K562 (cell line): ENCODE measurements around the gene NUDT15. TPM values are rescaled to one million over a fixed set of nuclear protein-coding genes. Genes with fewer than 3 reads are reported as not detected.

Experiments used
- ATAC-seq: fragments of 200-7000 bp; cut with Tn5 transposase; 3 replicates; pipeline ENCODE4 v1.9.1; 2020; ENCODE audit warnings: moderate library complexity
- BruUV-seq: library from RNA; stranded (reverse); fragments of 400-500 nt; replicated peaks from 2 replicates; lab custom pipeline; 2021; lab: Mats Ljungman, UMichigan
- CTCF ChIA-PET: fragments of 300-600 bp; formaldehyde crosslinking; extraction: SDS; loops from one replicate; lab custom pipeline; 2021; ENCODE audit warnings: low intra/inter-chr PET ratio; lab: Yijun Ruan, JAX
- POLR2A ChIA-PET: fragments of 300-600, 350-650 bp; sonication (Branson Sonifier 250); formaldehyde crosslinking; extraction: SDS; loops from one replicate; lab custom pipeline; 2021; ENCODE audit warnings: antibody characterized with exemption, inconsistent platforms; lab: Yijun Ruan, JAX
- DNase-seq, 4 experiments: peaks; one replicate each; pipeline versions ENCODE4 v3.0.0 to v3.0.0-alpha.2; 2011 to 2018; ENCODE audit warnings: low spot score in 3 of 4, mixed read lengths in 3 of 4; ENCODE audit errors: extremely low read depth in 1 of 4
- FAIRE-seq: peaks from 2 replicates; lab custom pipeline; 2011; peaks lifted over from hg19 to GRCh38; lab: Jason Lieb, UNC
- H2AFZ ChIP-seq: 2 replicates; pipeline ENCODE4 v1.6.0; 2011; ENCODE audit warnings: low read depth, low read length, control low read depth, inconsistent platforms
- H3K27ac ChIP-seq: fragments of 200-600 bp; 3 replicates; pipeline ENCODE4 v1.8.0; 2011; ENCODE audit warnings: low read depth, mild to moderate bottlenecking, control low read depth, inconsistent platforms, low read length, moderate library complexity, mixed read lengths; ENCODE audit errors: extremely low read depth
- H3K27me3 ChIP-seq, 2 experiments: fragments of 300-600 bp in 1 of 2; 2 replicates in 1 of 2; 3 replicates in 1 of 2; pipeline versions ENCODE4 v1.6.0 to v1.8.0; 2011; ENCODE audit warnings: inconsistent platforms in 2 of 2, low read length in 2 of 2, mild to moderate bottlenecking in 1 of 2, mixed read lengths in 1 of 2, moderate library complexity in 1 of 2; ENCODE audit not compliant: control insufficient read depth in 2 of 2, insufficient read depth in 2 of 2
- H3K36me3 ChIP-seq: fragments of 300-600 bp; 3 replicates; pipeline ENCODE4 v1.8.0; 2011; ENCODE audit warnings: mild to moderate bottlenecking, low read length, inconsistent platforms; ENCODE audit not compliant: control insufficient read depth, insufficient read depth
- H3K4me1 ChIP-seq, 2 experiments: fragments of 200-600 bp in 1 of 2; replicated peaks in 1 of 2; 2 replicates in 1 of 2; 3 replicates in 1 of 2; pipeline versions ENCODE4 v1.5.1 to v1.8.0; 2011; ENCODE audit warnings: inconsistent platforms in 2 of 2, low read length in 2 of 2, mild to moderate bottlenecking in 1 of 2, mixed read lengths in 1 of 2, moderate library complexity in 1 of 2; ENCODE audit not compliant: control insufficient read depth in 2 of 2, insufficient read depth in 2 of 2
- H3K4me2 ChIP-seq: 2 replicates; pipeline ENCODE4 v1.6.1; 2011; ENCODE audit warnings: low read length, control low read depth, inconsistent platforms, mixed read lengths; ENCODE audit not compliant: insufficient read depth
- H3K4me3 ChIP-seq: fragments of 200-600 bp; sonication (generic), shearing (Covaris generic); 2 replicates; pipeline ENCODE4 v1.5.1; 2016; ENCODE audit warnings: control low read depth, inconsistent platforms
- H3K79me2 ChIP-seq: fragments of 200-600 bp; 3 replicates; pipeline ENCODE4 v1.8.0; 2011; ENCODE audit warnings: low read length, inconsistent platforms; ENCODE audit not compliant: control insufficient read depth, insufficient read depth
- H3K9ac ChIP-seq, 2 experiments: 2 replicates each; pipeline versions ENCODE4 v1.6.0 to v1.6.1; 2011; ENCODE audit warnings: low read depth in 2 of 2, low read length in 2 of 2, control low read depth in 1 of 2, inconsistent platforms in 1 of 2, mild to moderate bottlenecking in 1 of 2, mixed read lengths in 1 of 2; ENCODE audit not compliant: insufficient read depth in 1 of 2
- H3K9me1 ChIP-seq: one replicate; pipeline ENCODE4 v1.6.0; 2011; ENCODE audit warnings: inconsistent platforms, mild to moderate bottlenecking, low read length, moderate library complexity; ENCODE audit not compliant: control insufficient read depth, insufficient read depth
- H3K9me3 ChIP-seq: replicated peaks from 2 replicates; pipeline ENCODE4 v1.5.1; 2011; ENCODE audit warnings: low read depth, low read length, inconsistent platforms; ENCODE audit not compliant: control insufficient read depth, insufficient read depth
- H4K20me1 ChIP-seq: replicated peaks from 2 replicates; pipeline ENCODE4 v1.6.1; 2011; ENCODE audit warnings: low read length, inconsistent platforms, mixed read lengths; ENCODE audit not compliant: control insufficient read depth, insufficient read depth
- C11orf30 ChIP-seq: fragments of 450-650 bp; IDR thresholded peaks from 2 replicates; pipeline ENCODE4 v1.6.1; 2016; ENCODE audit warnings: low read depth, mild to moderate bottlenecking
- CTBP1 ChIP-seq: fragments of 450-650 bp; IDR thresholded peaks from 2 replicates; pipeline ENCODE4 v1.6.1; 2016; ENCODE audit warnings: borderline replicate concordance
- ID3 ChIP-seq, 2 experiments: fragments of 250-450 bp in 1 of 2; fragments of 450-650 bp in 1 of 2; sonication (Bioruptor Pico) in 1 of 2; IDR thresholded peaks; 2 replicates each; pipeline versions ENCODE4 v1.6.1 to v1.8.0; 2016 to 2021; ENCODE audit warnings: mild to moderate bottlenecking in 2 of 2, moderate library complexity in 2 of 2, missing compliant biosample characterization in 1 of 2, missing genetic modification characterization in 1 of 2
- MAFG ChIP-seq: fragments of 450-650 bp; conservative IDR thresholded peaks from 2 replicates; pipeline ENCODE4 v1.6.1; 2016; ENCODE audit warnings: missing genetic modification characterization, missing compliant biosample characterization
- MAFK ChIP-seq: IDR thresholded peaks from 2 replicates; pipeline ENCODE4 v1.6.1; 2011; ENCODE audit warnings: low read length, improper control_type of control experiment
- MCM2 ChIP-seq: fragments of 450-650 bp; IDR thresholded peaks from 2 replicates; pipeline ENCODE4 v1.6.1; 2017; ENCODE audit warnings: low read depth, mild to moderate bottlenecking
- MCM3 ChIP-seq: fragments of 450-650 bp; IDR thresholded peaks from 2 replicates; pipeline ENCODE4 v1.6.1; 2016
- MTF1 ChIP-seq: fragments of 250-450 bp; sonication (Bioruptor Pico); IDR thresholded peaks from 2 replicates; pipeline ENCODE4 v1.9.0; 2021; ENCODE audit warnings: moderate library complexity, mild to moderate bottlenecking, inconsistent platforms, borderline replicate concordance
- MXI1 ChIP-seq: IDR thresholded peaks from 2 replicates; pipeline ENCODE4 v1.6.1; 2011; ENCODE audit warnings: low read depth, mild to moderate bottlenecking, improper control_type of control experiment, low read length
- POLR2AphosphoS5 ChIP-seq: IDR thresholded peaks from 2 replicates; pipeline ENCODE4 v1.6.1; 2011; ENCODE audit warnings: mild to moderate bottlenecking, low read depth, low read length, moderate library complexity; ENCODE audit not compliant: control insufficient read depth, insufficient read depth
- RBM25 ChIP-seq: fragments of 200-400 bp; formaldehyde crosslinking; IDR thresholded peaks from 2 replicates; pipeline ENCODE4 v1.6.1; 2018; ENCODE audit warnings: low read length, low read depth, moderate library complexity; ENCODE audit not compliant: severe bottlenecking
- SMC3 ChIP-seq: conservative IDR thresholded peaks from 2 replicates; pipeline ENCODE4 v1.6.1; 2011; ENCODE audit warnings: low read depth, low read length, improper control_type of control experiment; ENCODE audit not compliant: insufficient read depth
- ZNF316 ChIP-seq: fragments of 450-650 bp; IDR thresholded peaks from 2 replicates; pipeline ENCODE4 v1.6.1; 2016
- ZNF696 ChIP-seq: fragments of 250-450 bp; sonication (Bioruptor Pico); conservative IDR thresholded peaks from 2 replicates; pipeline ENCODE4 v1.4.0; 2020; ENCODE audit warnings: mild to moderate bottlenecking, moderate library complexity
- WGBS: fragments of 100-300 bp; shearing (Covaris generic); methylation state at CpG from one replicate; pipeline ENCODE4 v1.1.6; 2016; ENCODE audit warnings: low coverage, mixed read lengths; ENCODE audit not compliant: insufficient coverage; ENCODE audit errors: missing lambda C conversion rate; 5-methylcytosine and 5-hydroxymethylcytosine counted together
- in situ Hi-C: fragments of 300-500 bp; cut with MboI; formaldehyde crosslinking; loops from 4 replicates; pipeline ENCODE4 v1.15.0; 2018; ENCODE audit warnings: inconsistent platforms, mixed read lengths
- intact Hi-C: fragments of 100-400 bp; cut with micrococcal nuclease; formaldehyde crosslinking; loops from 2 replicates; pipeline ENCODE4 v1.14.2; 2022
- polyA plus RNA-seq, 8 experiments: library from polyadenylated mRNA; depleted of rRNA in 4 of 8; stranded (reverse) in 5 of 8; unstranded in 3 of 8; fragments of >200 nt; fragmentation: Nextera tagmentation in 2 of 8; fragmentation: Illumina TruSeq in 1 of 8; extraction: Ambion mirVana in 2 of 8; extraction: Trizol in 1 of 8; gene quantifications; 2 replicates each; pipeline versions ENCODE4 v1.2.1 to v1.2.3, GENCODE V29; 2011 to 2014; ENCODE audit warnings: inconsistent platforms in 1 of 8, missing spikeins in 1 of 8
- total RNA-seq, 7 experiments: library from RNA; depleted of rRNA in 6 of 7; stranded (reverse); fragments of >200 nt in 6 of 7; fragmentation: Illumina TruSeq in 2 of 7; extraction: Trizol in 2 of 7; gene quantifications; 2 replicates each; pipeline versions ENCODE4 v1.2.1 to v1.2.3, GENCODE V29; 2011 to 2021; ENCODE audit warnings: low replicate concordance in 1 of 7

The NUDT15 gene
- total and polyA plus RNA-seq, 9 of the 15 experiments (the other 6 are each of a cell fraction or from before 2014, with no cell fraction given) = 14.2 to 26.9 (median 21.6) TPM

GRCh38 chr13:48068036-48068435 lies 30.5 kb downstream of the NUDT15 start (continued):
- TF ChIP-seq SMC3 = no peak
- TF ChIP-seq MTF1 (CRISPR knock-in tag) = no peak
- no peak for TF ChIP-seq MXI1
- no peak for TF ChIP-seq CTBP1
- TF ChIP-seq, all 486 proteins: peak for 0

- H3K9me3 ChIP-seq = peaks cover 7% of the 10 kb centered on the region
- H3K79me2 ChIP-seq = no peaks in the 10 kb centered on the region
- no peak overlapping the region for H3K4me3 ChIP-seq
- no peaks in the 10 kb centered on the region for H3K9me1 ChIP-seq
- no peak overlapping the region for H2AFZ ChIP-seq
- in situ Hi-C loops (no loop called here), intact Hi-C loops (no loop called here)
- POLR2A ChIA-PET = no interaction called here
- no peak for TF ChIP-seq ZNF696
- no peak for TF ChIP-seq ID3 (CRISPR knock-in tag; IDR thresholded peaks at IDR 0.05)
- TF ChIP-seq ID3 (tag; IDR thresholded peaks at IDR 0.05) = no peak
- peak; percentile 59 for TF ChIP-seq ZNF316
- no peak for TF ChIP-seq MTF1 (CRISPR knock-in tag)
- no peak; the same call in 1 of the 2 replicates for TF ChIP-seq MAFG
- peak; percentile 13; the same call in 1 of the 2 replicates for TF ChIP-seq MAFK
- no peak for TF ChIP-seq POLR2AphosphoS5
- TF ChIP-seq MCM2 = no peak
- peak; percentile 29 for TF ChIP-seq RBM25
- no peak for TF ChIP-seq MCM3
- TF ChIP-seq C11orf30 = peak; percentile 54
- H3K4me1 ChIP-seq = no peaks in the 10 kb centered on the region
- no peaks in the 10 kb centered on the region for H3K27me3 ChIP-seq
- CTCF ChIA-PET = no interaction called here
- H3K4me2 ChIP-seq = no peak overlapping the region
- H4K20me1 ChIP-seq = no peaks in the 10 kb centered on the region
- no peak for FAIRE-seq
- no peak overlapping the region for H3K27ac ChIP-seq
- no peak for ATAC-seq
- peaks cover 66% of the 10 kb centered on the region; the same call in 2 of the 3 replicates for H3K36me3 ChIP-seq
- H3K9ac ChIP-seq = no peak overlapping the region
- 100% methylated on average over 2 of the region's 2 CpGs for WGBS
- BruUV-seq = no TSS peak
- no peak for DNase-seq
Observed at GRCh38 chr13:48068952-48069351, 31.4 kb downstream of the NUDT15 start.
